HG02588 (cell line): Measurements from ENCODE around the gene SYPL2.
A peak's percentile ranks its signal among the peaks of the same experiment; 100 is the strongest.

Source experiments
- ATAC-seq: cut with Tn5 transposase; IDR thresholded peaks from one replicate; pipeline ENCODE4 v1.9.1; 2021; ENCODE audit warnings: mild to moderate bottlenecking, moderate library complexity; ENCODE audit not compliant: unreplicated experiment

SYPL2 gene

GRCh38 chr1:109490934-109491302, 24.6 kb downstream of the SYPL2 start:
- ATAC-seq, result no peak

- ATAC-seq, result no peak
Observed at GRCh38 chr1:109491372-109491771, 25.0 kb downstream of the SYPL2 start.

- ATAC-seq, result no peak
Observed at GRCh38 chr1:109492779-109493178, 26.4 kb downstream of the SYPL2 start.

- ATAC-seq, result no peak
Observed at GRCh38 chr1:109493227-109493626, 26.9 kb downstream of the SYPL2 start.

GRCh38 chr1:109493805-109494539, 27.6 kb downstream of the SYPL2 start, which contains the start of gene CYB561D1:
TSS of gene CYB561D1 (plus strand) at chr1:109494094. CDS start at chr1:109494140, 46 bp downstream.
- ATAC-seq, result peak; percentile 81

GRCh38 chr1:109495738-109496137, 29.4 kb downstream of the SYPL2 start:
- no peak for ATAC-seq

GRCh38 chr1:109497449-109498160, 31.3 kb downstream of the SYPL2 start:
- no peak for ATAC-seq

GRCh38 chr1:109498161-109498801, 31.9 kb downstream of the SYPL2 start:
- no peak for ATAC-seq

GRCh38 chr1:109499081-109499480, 32.7 kb downstream of the SYPL2 start:
- ATAC-seq, result no peak

- ATAC-seq, result no peak
Observed at GRCh38 chr1:109499661-109500536, 33.6 kb downstream of the SYPL2 start.

- no peak for ATAC-seq
Observed at GRCh38 chr1:109500941-109501381, 34.6 kb downstream of the SYPL2 start.

- no peak for ATAC-seq
Observed at GRCh38 chr1:109501644-109502363, 35.5 kb downstream of the SYPL2 start.

GRCh38 chr1:109502364-109502851, 36.1 kb downstream of the SYPL2 start:
- no peak for ATAC-seq

- no peak for ATAC-seq
Observed at GRCh38 chr1:109503935-109504334, 37.6 kb downstream of the SYPL2 start.

GRCh38 chr1:109504974-109505373, 38.6 kb downstream of the SYPL2 start:
- ATAC-seq, result no peak

- ATAC-seq, result no peak
Observed at GRCh38 chr1:109508001-109508872, 41.9 kb downstream of the SYPL2 start.

GRCh38 chr1:109508873-109509175, 42.5 kb downstream of the SYPL2 start:
- no peak for ATAC-seq

- peak; percentile 59 for ATAC-seq
Observed at GRCh38 chr1:109509176-109510134, 43.1 kb downstream of the SYPL2 start, which contains the start of gene AMIGO1. TSS of gene AMIGO1 (minus strand) at chr1:109509727. CDS start at chr1:109508912, 815 bp downstream.
